Pulmonary artery endothelial cell (primary cell): Measurements from ENCODE around the gene LMCD1. TPM values are rescaled to one million over a fixed set of nuclear protein-coding genes. Genes with fewer than 3 reads are reported as not detected.

Experiments
- DNase-seq: peaks from one replicate; pipeline ENCODE4 v3.0.0-alpha.2; 2011; ENCODE audit warnings: low read depth, low spot score
- total RNA-seq: library from RNA; depleted of rRNA; stranded (reverse); fragments of >200 nt; gene quantifications from 2 replicates; pipeline ENCODE4 v1.2.3, GENCODE V29; 2014

Gene LMCD1
- total RNA-seq, result 4.5 and 14.0 TPM in 2 replicates

- peak; percentile 88 for DNase-seq
These were observed at the start of gene LMCD1 for GRCh38 chr3:8501371-8502131. LMCD1 (plus strand) TSS chr3:8501823; CDS start chr3:8501939, 116 bp downstream.

- DNase-seq, result no peak
These were observed 49.5 kb upstream of the LMCD1 start for GRCh38 chr3:8452112-8452511.

GRCh38 chr3:8453153-8453552 lies 48.5 kb upstream of the LMCD1 start:
- DNase-seq, result no peak

GRCh38 chr3:8455526-8456411 lies 45.9 kb upstream of the LMCD1 start:
- no peak for DNase-seq

GRCh38 chr3:8456412-8456811 lies 45.2 kb upstream of the LMCD1 start:
- no peak for DNase-seq

GRCh38 chr3:8457039-8457438 lies 44.6 kb upstream of the LMCD1 start:
- no peak for DNase-seq

GRCh38 chr3:8458238-8458661 lies 43.4 kb upstream of the LMCD1 start:
- DNase-seq, result no peak

- DNase-seq, result no peak
These were observed 42.9 kb upstream of the LMCD1 start for GRCh38 chr3:8458711-8459110.

- no peak for DNase-seq
These were observed 41.4 kb upstream of the LMCD1 start for GRCh38 chr3:8460050-8460708.

- DNase-seq, result no peak
These were observed 40.7 kb upstream of the LMCD1 start for GRCh38 chr3:8460815-8461456.

- no peak for DNase-seq
These were observed 37.0 kb upstream of the LMCD1 start for GRCh38 chr3:8464668-8465067.

- no peak for DNase-seq
These were observed 35.1 kb upstream of the LMCD1 start for GRCh38 chr3:8466526-8466925.

GRCh38 chr3:8470801-8471200 lies 30.8 kb upstream of the LMCD1 start:
- DNase-seq, result no peak

GRCh38 chr3:8472549-8472948 lies 29.1 kb upstream of the LMCD1 start:
- no peak for DNase-seq

- no peak for DNase-seq
These were observed 28.6 kb upstream of the LMCD1 start for GRCh38 chr3:8473029-8473428.

- DNase-seq, result no peak
These were observed 27.6 kb upstream of the LMCD1 start for GRCh38 chr3:8473990-8474389.

- DNase-seq, result no peak
These were observed 26.6 kb upstream of the LMCD1 start for GRCh38 chr3:8474991-8475390.

- DNase-seq, result no peak
These were observed 20.9 kb upstream of the LMCD1 start for GRCh38 chr3:8480699-8481098.

GRCh38 chr3:8481380-8481779 lies 20.2 kb upstream of the LMCD1 start:
- no peak for DNase-seq

GRCh38 chr3:8482263-8482662 lies 19.4 kb upstream of the LMCD1 start:
- peak; percentile 40 for DNase-seq

GRCh38 chr3:8482960-8483665 lies 18.5 kb upstream of the LMCD1 start:
- DNase-seq, result peak; percentile 88
